Neural progenitor cell (in vitro differentiated cells): ENCODE data around the gene NCOR2.

Experiments
- CTCF ChIP-seq: fragments of 200-600 bp; sonication (generic); IDR thresholded peaks from 2 replicates; pipeline ENCODE4 v1.5.1; 2017; ENCODE audit warnings: antibody characterized with exemption, mild to moderate bottlenecking
- EZH2 ChIP-seq: fragments of 200-600 bp; sonication (generic); IDR thresholded peaks from 2 replicates; pipeline ENCODE4 v1.6.1; 2017; ENCODE audit warnings: antibody characterized with exemption, mild to moderate bottlenecking, moderate library complexity
- EZH2phosphoT487 ChIP-seq: fragments of 200-600 bp; sonication (generic); IDR thresholded peaks from 2 replicates; pipeline ENCODE4 v1.6.1; 2017; ENCODE audit warnings: antibody characterized with exemption

- TF ChIP-seq EZH2phosphoT487 (no peak), CTCF (no peak), EZH2 (no peak)
Observed at GRCh38 chr12:124519746-124520145, 47.7 kb downstream of the NCOR2 start.
